Colonic mucosa (tissue), 4 donors: Measurements from ENCODE around the gene TTL. TPM values are rescaled to one million over a fixed set of nuclear protein-coding genes. Genes with fewer than 3 reads are reported as not detected.
A peak's percentile ranks its signal among the peaks of the same experiment; 100 is the strongest.

Source experiments
- DNase-seq: peaks from one replicate; pipeline ENCODE4 v3.0.0-alpha.2; 2020
- H3K27ac ChIP-seq: fragments of 200-600 bp; one replicate; pipeline ENCODE4 v1.8.0; 2021
- H3K27me3 ChIP-seq: fragments of 200-600 bp; one replicate; pipeline ENCODE4 v1.8.0; 2021
- H3K36me3 ChIP-seq: fragments of 200-600 bp; one replicate; pipeline ENCODE4 v1.8.0; 2021
- H3K4me1 ChIP-seq: fragments of 200-600 bp; one replicate; pipeline ENCODE4 v1.8.0; 2021; ENCODE audit warnings: mild to moderate bottlenecking
- H3K4me3 ChIP-seq: fragments of 200-600 bp; one replicate; pipeline ENCODE4 v1.8.0; 2021
- H3K9ac ChIP-seq, 2 donors: one replicate each; pipeline ENCODE4 v1.7.0; 2013; ENCODE audit warnings: control low read depth in 2 of 2, low read depth in 2 of 2, low read length in 2 of 2
- H3K9me3 ChIP-seq: fragments of 200-600 bp; one replicate; pipeline ENCODE4 v1.8.0; 2021
- intact Hi-C: fragments of 100-400 bp; cut with DNase I; formaldehyde crosslinking; loops from one replicate; pipeline ENCODE4 v1.14.1; 2022
- total RNA-seq, 2 donors: library from RNA; stranded (reverse); fragmentation: NEBNext Ultra II Directional in 1 of 2; extraction: Animal tissue kit (Norgen Biotek cat#: 25700) in 1 of 2; gene quantifications; one replicate each; pipeline ENCODE4 v1.2.1, GENCODE V29; 2021
- TF ChIP-seq, protein P1 (sequence below): fragments of 200-600 bp; IDR thresholded peaks from one replicate; pipeline ENCODE4 v1.8.0; 2022; ENCODE audit warnings: antibody characterized with exemption, mild to moderate bottlenecking
- donor health status: healthy.
- donor health status: DM: no; HTN: no; CAD: no.
- donor health status: DM: no; HTN: no; CAD: no.

The TTL gene
- total RNA-seq, 2 donors from 2014 or later = 16.9 to 17.5 TPM

- intact Hi-C loops = no loop called here
- Histone ChIP-seq H3K27me3 (no peaks in the 10 kb centered on the region), H3K9me3 (no peaks in the 10 kb centered on the region), H3K4me3 (no peak overlapping the region), H3K36me3 (no peaks in the 10 kb centered on the region), H3K4me1 (no peaks in the 10 kb centered on the region), H3K9ac (no peak overlapping the region), H3K27ac (peak overlapping the region; percentile 83)
- TF ChIP-seq, protein P1, sequence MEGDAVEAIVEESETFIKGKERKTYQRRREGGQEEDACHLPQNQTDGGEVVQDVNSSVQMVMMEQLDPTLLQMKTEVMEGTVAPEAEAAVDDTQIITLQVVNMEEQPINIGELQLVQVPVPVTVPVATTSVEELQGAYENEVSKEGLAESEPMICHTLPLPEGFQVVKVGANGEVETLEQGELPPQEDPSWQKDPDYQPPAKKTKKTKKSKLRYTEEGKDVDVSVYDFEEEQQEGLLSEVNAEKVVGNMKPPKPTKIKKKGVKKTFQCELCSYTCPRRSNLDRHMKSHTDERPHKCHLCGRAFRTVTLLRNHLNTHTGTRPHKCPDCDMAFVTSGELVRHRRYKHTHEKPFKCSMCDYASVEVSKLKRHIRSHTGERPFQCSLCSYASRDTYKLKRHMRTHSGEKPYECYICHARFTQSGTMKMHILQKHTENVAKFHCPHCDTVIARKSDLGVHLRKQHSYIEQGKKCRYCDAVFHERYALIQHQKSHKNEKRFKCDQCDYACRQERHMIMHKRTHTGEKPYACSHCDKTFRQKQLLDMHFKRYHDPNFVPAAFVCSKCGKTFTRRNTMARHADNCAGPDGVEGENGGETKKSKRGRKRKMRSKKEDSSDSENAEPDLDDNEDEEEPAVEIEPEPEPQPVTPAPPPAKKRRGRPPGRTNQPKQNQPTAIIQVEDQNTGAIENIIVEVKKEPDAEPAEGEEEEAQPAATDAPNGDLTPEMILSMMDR = no peak
- DNase-seq = no peak
Measured at GRCh38 chr2:112585400-112585799, 103.4 kb downstream of the TTL start.

DNA sequence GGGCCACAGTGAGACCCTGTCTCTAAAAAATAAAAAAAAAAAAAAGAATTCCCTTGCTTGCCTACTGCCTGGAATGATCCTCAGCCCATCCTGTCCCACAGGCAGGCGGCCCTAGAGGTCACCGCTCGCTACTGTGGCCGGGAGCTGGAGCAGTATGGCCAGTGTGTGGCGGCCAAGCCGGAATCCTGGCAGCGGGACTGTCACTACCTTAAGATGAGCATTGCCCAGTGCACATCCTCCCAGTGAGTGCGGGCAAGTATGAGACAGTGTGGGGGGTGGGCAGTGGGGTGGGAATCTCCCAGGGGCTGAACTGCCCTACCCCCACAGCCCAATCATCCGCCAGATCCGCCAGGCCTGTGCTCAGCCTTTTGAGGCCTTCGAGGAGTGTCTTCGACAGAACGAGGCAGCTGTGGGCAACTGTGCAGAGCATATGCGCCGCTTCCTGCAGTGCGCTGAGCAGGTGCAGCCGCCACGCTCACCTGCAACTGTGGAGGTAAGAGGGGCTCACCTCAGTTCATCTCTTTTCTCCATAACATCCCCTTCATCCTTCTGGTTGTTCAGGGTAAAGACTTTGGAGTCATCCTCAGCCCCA, 104.0 kb downstream of the TTL start:
- H3K36me3 ChIP-seq = no peaks in the 10 kb centered on the region
- no peak overlapping the region for H3K9ac ChIP-seq
- TF ChIP-seq, protein P1 = no peak
- H3K9me3 ChIP-seq = no peaks in the 10 kb centered on the region
- no peak for DNase-seq
- no peaks in the 10 kb centered on the region for H3K27me3 ChIP-seq
- H3K27ac ChIP-seq = no peak overlapping the region
- H3K4me1 ChIP-seq = no peaks in the 10 kb centered on the region
- intact Hi-C loops = no loop called here
- H3K4me3 ChIP-seq = no peak overlapping the region

GRCh38 chr2:112588611-112589045, 106.7 kb downstream of the TTL start:
- intact Hi-C loops = no loop called here
- H3K27ac ChIP-seq = no peak overlapping the region

More at GRCh38 chr2:112588611-112589045, 106.7 kb downstream of the TTL start:
- no peaks in the 10 kb centered on the region for H3K36me3 ChIP-seq
- H3K9me3 ChIP-seq = no peaks in the 10 kb centered on the region
- no peak overlapping the region for H3K9ac ChIP-seq
- H3K4me1 ChIP-seq = no peaks in the 10 kb centered on the region
- no peak overlapping the region for H3K4me3 ChIP-seq
- no peak for DNase-seq
- H3K27me3 ChIP-seq = no peaks in the 10 kb centered on the region
- TF ChIP-seq, protein P1 = no peak

Other genes with a start within 250 kb of the TTL start
- gene ZC3H8, start 227.1 kb upstream of the TTL start, total RNA-seq = 1 to 10 TPM; 5.9 to 8.1 TPM
- gene ZC3H6, start 206.6 kb upstream of the TTL start, total RNA-seq = 10 to 100 TPM in 1 of 2 donors, 1 to 10 TPM in 1; 3.6 to 13.1 TPM
- 10 to 100 TPM in 1 of 2 donors, 1 to 10 TPM in 1; 8.6 to 11.7 TPM for gene RGPD8, start 48.5 kb upstream of the TTL start, total RNA-seq
- gene POLR1B, start 60.3 kb downstream of the TTL start, total RNA-seq = 10 to 100 TPM; 13.5 to 29.6 TPM
- 10 to 100 TPM; 27.0 to 39.5 TPM for gene CHCHD5, start 102.5 kb downstream of the TTL start, total RNA-seq
- 100 to 1,000 TPM in 1 of 2 donors, 10 to 100 TPM in 1; 50.9 to 119 TPM for gene SLC20A1, start 163.8 kb downstream of the TTL start, total RNA-seq
- not detected for gene NT5DC4, start 238.9 kb downstream of the TTL start, total RNA-seq